BE2C (cell line): ENCODE measurements around the gene TRAF3IP1.
A peak's percentile ranks its signal among the peaks of the same experiment; 100 is the strongest.
"Not testable (repeated sequence)": the region's sequence is repeated elsewhere in the genome, so short reads cannot be mapped to it uniquely, and the experiment has no call there.

ENCODE experiments used
- DNase-seq: peaks from one replicate; pipeline ENCODE4 v3.0.0-alpha.2; 2020
- H3K27me3 ChIP-seq: fragments of 250-450 bp; sonication (Bioruptor Pico); 2 replicates; pipeline ENCODE4 v1.5.1; 2020; ENCODE audit warnings: mild to moderate bottlenecking
- H3K36me3 ChIP-seq: fragments of 250-450 bp; sonication (Bioruptor Pico); 2 replicates; pipeline ENCODE4 v1.5.1; 2020; ENCODE audit warnings: mild to moderate bottlenecking
- H3K4me1 ChIP-seq: fragments of 250-450 bp; sonication (Bioruptor Pico); 2 replicates; pipeline ENCODE4 v1.5.1; 2020
- H3K4me3 ChIP-seq: 2 replicates; pipeline ENCODE4 v1.5.1; 2011; ENCODE audit warnings: low read depth, low read length
- H3K9me3 ChIP-seq: fragments of 250-450 bp; sonication (Bioruptor Pico); 2 replicates; pipeline ENCODE4 v1.5.1; 2020
- TF ChIP-seq, protein P1 (sequence below): IDR thresholded peaks from 2 replicates; pipeline ENCODE4 v1.5.1; 2012; ENCODE audit warnings: mild to moderate bottlenecking, low read depth, low read length

The TRAF3IP1 gene

DNA sequence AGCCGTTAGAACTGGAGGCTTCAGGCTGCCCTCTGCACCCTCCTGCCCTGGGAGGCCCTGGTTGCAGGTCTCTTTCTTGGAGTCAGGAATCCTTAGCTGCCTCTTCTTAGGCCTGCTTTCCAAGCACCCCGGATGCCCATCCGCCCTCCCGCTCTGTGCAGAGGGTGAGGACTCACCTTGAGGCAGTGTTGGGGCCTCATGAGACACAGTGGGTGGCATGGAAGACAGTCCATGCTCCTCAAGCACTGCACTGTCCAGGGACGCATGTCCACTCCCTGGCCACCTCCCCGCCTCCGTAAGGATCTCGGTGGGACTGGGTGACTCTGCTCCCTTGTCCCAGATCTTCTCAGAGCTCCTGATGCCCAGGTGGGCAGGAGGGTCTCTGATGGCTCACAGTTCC lies 5.7 kb upstream of the TRAF3IP1 start:
- TF ChIP-seq, protein P1, sequence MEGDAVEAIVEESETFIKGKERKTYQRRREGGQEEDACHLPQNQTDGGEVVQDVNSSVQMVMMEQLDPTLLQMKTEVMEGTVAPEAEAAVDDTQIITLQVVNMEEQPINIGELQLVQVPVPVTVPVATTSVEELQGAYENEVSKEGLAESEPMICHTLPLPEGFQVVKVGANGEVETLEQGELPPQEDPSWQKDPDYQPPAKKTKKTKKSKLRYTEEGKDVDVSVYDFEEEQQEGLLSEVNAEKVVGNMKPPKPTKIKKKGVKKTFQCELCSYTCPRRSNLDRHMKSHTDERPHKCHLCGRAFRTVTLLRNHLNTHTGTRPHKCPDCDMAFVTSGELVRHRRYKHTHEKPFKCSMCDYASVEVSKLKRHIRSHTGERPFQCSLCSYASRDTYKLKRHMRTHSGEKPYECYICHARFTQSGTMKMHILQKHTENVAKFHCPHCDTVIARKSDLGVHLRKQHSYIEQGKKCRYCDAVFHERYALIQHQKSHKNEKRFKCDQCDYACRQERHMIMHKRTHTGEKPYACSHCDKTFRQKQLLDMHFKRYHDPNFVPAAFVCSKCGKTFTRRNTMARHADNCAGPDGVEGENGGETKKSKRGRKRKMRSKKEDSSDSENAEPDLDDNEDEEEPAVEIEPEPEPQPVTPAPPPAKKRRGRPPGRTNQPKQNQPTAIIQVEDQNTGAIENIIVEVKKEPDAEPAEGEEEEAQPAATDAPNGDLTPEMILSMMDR: no peak
- Histone ChIP-seq H3K36me3 (no peaks in the 10 kb centered on the region), H3K4me3 (no peak overlapping the region)

DNA sequence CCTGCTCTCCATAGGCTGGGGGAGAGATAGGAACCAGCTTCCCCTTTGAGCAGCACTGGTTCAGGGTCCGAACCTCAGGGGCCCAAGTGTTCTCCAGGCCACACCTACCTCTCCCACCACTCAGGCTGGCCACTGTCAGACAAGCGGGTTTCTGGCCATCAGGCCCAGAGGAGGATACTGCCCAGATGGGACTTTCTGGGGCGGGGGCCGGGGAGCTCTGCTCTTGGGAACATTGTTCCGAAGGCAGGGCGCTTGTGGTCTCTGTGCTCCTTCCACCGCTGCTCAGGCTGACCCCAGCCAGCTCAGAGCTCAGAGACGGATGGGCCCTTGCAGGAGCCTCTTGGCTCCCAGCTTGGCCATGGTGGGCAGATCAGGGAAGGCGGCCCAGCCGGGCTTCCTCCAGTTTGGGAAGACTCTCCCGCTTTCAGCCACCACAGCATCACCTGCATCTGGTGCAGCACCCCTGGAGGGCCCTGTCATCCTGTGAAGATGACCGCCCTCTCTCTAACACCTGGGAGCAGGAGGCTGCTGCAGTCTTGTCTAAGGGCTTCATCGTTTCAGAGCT lies 5.2 kb upstream of the TRAF3IP1 start:
- H3K4me1 ChIP-seq: no peaks in the 10 kb centered on the region
- TF ChIP-seq, protein P1: no peak
- no peaks in the 10 kb centered on the region for H3K27me3 ChIP-seq
- no peak overlapping the region for H3K4me3 ChIP-seq
- no peaks in the 10 kb centered on the region for H3K36me3 ChIP-seq
- H3K9me3 ChIP-seq: no peaks in the 10 kb centered on the region
- no peak for DNase-seq

More for the DNA sequence above, 5.7 kb upstream of the TRAF3IP1 start:
- no peak for DNase-seq
- no peaks in the 10 kb centered on the region for H3K9me3 ChIP-seq
- no peaks in the 10 kb centered on the region for H3K4me1 ChIP-seq
- no peaks in the 10 kb centered on the region for H3K27me3 ChIP-seq

DNA sequence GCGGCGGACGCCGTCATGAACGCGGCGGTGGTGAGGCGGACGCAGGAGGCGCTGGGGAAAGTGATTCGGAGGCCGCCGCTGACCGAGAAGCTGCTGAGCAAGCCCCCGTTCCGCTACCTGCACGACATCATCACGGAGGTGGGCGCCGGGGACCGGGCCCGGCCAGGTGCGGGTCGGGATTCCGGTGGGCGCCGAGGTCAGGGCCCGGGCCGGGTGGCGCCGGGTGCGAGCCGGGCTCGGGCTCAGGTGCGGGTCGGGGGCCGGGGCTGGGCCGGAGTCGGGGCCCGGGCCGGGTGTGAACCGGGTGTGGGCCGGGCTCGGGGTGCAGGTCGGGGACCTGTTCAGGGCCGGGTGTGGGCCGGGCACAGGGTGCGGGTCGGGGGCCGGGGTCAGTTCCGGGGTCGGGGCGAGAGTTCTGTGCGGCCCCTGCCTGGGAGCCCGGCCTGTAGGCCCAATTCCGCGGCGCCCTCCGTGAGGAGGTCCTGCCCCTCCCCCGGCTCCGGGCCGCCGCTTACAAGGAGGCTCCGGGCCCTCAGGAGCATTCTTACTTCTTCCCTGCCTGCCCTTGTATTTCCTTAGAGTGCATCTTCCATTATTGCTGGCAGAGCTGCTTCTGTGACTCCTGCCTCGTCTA lies 447 bp downstream of the TRAF3IP1 start:
- no peaks in the 10 kb centered on the region for H3K9me3 ChIP-seq
- H3K4me3 ChIP-seq: peak overlapping the region; percentile 63
- no peaks in the 10 kb centered on the region for H3K27me3 ChIP-seq
- DNase-seq: no peak
- TF ChIP-seq, protein P1: no peak
- H3K36me3 ChIP-seq: no peaks in the 10 kb centered on the region
- H3K4me1 ChIP-seq: no peaks in the 10 kb centered on the region

DNA sequence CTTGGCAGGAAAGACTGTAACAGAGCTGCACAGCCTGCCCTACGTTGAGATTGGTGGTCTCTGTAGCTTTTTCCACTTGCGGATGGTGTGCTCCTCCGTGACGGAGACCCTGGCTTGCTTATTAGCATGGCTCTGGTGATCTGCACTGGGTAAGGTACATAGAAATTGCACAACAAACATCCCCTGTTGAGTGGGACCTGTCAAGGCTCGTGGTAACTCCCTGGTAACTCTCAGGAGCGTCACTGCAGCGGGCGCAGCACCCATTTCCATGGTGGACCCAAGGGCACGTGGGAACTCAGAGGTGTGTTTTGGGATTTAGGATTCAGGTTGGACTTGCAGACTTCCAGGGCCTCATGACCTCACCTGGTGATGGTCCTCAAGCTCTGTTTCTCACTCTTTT lies 1.1 kb downstream of the TRAF3IP1 start:
- peak overlapping the region; percentile 63 for H3K4me3 ChIP-seq
- no peaks in the 10 kb centered on the region for H3K9me3 ChIP-seq
- H3K27me3 ChIP-seq: no peaks in the 10 kb centered on the region
- no peaks in the 10 kb centered on the region for H3K4me1 ChIP-seq
- TF ChIP-seq, protein P1: no peak
- DNase-seq: no peak
- H3K36me3 ChIP-seq: no peaks in the 10 kb centered on the region

DNA sequence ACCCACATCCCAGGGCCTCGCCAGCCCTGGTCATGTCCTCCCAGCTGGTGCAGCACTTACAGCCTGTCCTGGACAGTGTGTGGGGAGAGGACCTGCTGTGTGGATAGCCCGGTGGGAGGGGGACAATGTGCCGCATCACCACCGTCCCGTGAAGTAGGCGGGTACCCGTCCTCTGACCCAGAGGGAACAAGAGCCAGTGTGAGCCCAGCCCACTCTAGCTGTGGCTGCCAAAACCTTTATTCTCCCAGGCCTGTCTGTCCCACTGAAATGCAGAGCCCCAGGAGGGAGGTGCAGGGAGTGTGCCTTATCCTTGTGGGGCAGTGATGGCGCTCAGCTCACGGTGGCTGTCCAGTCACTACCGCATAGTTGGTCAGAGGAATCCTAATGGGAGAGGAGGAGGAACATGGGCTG lies 1.7 kb downstream of the TRAF3IP1 start:
- TF ChIP-seq, protein P1: no peak
- H3K4me3 ChIP-seq: no peak overlapping the region

DNA sequence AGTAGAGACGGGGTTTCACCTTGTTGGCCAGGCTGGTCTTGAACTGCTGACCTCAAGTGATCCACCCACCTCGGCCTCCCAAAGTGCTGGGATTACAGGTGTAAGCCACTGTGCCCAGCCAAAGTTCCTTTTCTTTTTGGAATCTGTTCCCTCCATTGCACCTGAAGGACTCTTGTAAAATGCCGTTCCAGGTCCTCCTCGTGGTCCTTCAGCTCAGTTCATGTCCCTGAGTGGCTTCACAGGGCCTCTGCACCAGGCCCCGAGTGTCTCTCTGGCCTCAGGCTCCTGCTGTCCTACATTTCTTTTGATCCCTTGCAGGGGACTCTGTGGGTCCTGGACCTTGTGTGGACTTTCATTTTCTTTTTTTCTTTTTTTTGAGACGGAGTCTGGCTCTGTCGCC lies 3.9 kb downstream of the TRAF3IP1 start:
- not testable (repeated sequence) for H3K9me3 ChIP-seq, H3K4me3 ChIP-seq, H3K36me3 ChIP-seq, H3K27me3 ChIP-seq, H3K4me1 ChIP-seq, DNase-seq

More for the DNA sequence above, 1.7 kb downstream of the TRAF3IP1 start:
- no peaks in the 10 kb centered on the region for H3K36me3 ChIP-seq
- H3K27me3 ChIP-seq: no peaks in the 10 kb centered on the region
- no peak for DNase-seq
- H3K4me1 ChIP-seq: no peaks in the 10 kb centered on the region
- no peaks in the 10 kb centered on the region for H3K9me3 ChIP-seq
